Esophagus muscularis mucosa (tissue), 3 donors: ENCODE measurements around the gene SYNJ2.

Experiments used
- POLR2AphosphoS5 ChIP-seq, 2 donors: sonication (generic); formaldehyde crosslinking; IDR thresholded peaks; one replicate each; pipeline ENCODE4 v1.6.1; 2017; ENCODE audit warnings: antibody characterized with exemption in 2 of 2
- TF ChIP-seq, protein P1 (sequence below), 3 experiments: fragments of 200-600 bp in 2 of 3; fragments of 450-650 bp in 1 of 3; sonication (generic) in 2 of 3; IDR thresholded peaks; one replicate each; pipeline ENCODE4 v1.5.1; 2017 to 2019; ENCODE audit warnings: antibody characterized with exemption in 3 of 3, mild to moderate bottlenecking in 2 of 3, moderate library complexity in 1 of 3

DNA sequence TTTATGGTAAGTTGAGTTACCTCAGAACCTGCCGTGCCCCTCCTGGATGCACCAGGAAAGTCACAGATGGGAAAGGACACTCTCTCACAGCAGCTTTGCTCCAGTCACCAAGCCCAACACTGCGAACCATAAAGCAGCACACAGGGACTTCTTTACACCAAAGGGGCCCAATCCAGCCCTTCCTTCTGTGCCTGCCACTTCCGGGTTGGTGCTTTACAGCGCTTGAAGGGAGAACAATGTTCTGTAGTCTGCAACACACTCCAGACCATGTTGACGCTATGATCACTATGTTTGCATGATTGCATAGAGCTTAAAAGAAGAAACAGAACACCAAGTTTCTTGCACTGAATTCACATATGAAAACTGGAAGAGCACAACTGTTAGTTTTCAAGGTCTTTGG, 129.3 kb downstream of the SYNJ2 start:
- TF ChIP-seq, protein P1, sequence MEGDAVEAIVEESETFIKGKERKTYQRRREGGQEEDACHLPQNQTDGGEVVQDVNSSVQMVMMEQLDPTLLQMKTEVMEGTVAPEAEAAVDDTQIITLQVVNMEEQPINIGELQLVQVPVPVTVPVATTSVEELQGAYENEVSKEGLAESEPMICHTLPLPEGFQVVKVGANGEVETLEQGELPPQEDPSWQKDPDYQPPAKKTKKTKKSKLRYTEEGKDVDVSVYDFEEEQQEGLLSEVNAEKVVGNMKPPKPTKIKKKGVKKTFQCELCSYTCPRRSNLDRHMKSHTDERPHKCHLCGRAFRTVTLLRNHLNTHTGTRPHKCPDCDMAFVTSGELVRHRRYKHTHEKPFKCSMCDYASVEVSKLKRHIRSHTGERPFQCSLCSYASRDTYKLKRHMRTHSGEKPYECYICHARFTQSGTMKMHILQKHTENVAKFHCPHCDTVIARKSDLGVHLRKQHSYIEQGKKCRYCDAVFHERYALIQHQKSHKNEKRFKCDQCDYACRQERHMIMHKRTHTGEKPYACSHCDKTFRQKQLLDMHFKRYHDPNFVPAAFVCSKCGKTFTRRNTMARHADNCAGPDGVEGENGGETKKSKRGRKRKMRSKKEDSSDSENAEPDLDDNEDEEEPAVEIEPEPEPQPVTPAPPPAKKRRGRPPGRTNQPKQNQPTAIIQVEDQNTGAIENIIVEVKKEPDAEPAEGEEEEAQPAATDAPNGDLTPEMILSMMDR (IDR thresholded peaks at IDR 0.05) = no peak
- no peak for TF ChIP-seq POLR2AphosphoS5 (IDR thresholded peaks at IDR 0.05)
